LNCAP (cell line): ENCODE data around the gene NAT9.

Source experiments
- CTCF ChIP-seq: fragments of 450-650 bp; IDR thresholded peaks from 2 replicates; pipeline ENCODE4 v1.5.1; 2017; ENCODE audit warnings: mild to moderate bottlenecking

NAT9 gene

GRCh38 chr17:74796211-74796610 is 20.1 kb upstream of the NAT9 start:
- TF ChIP-seq CTCF, result no peak

GRCh38 chr17:74795327-74796020 is 19.3 kb upstream of the NAT9 start:
- no peak for TF ChIP-seq CTCF

GRCh38 chr17:74792586-74793105 is 16.5 kb upstream of the NAT9 start:
- TF ChIP-seq CTCF, result no peak

- TF ChIP-seq CTCF, result no peak
Measured at GRCh38 chr17:74790161-74791058, 14.3 kb upstream of the NAT9 start.

GRCh38 chr17:74786431-74787055 is 10.4 kb upstream of the NAT9 start:
- TF ChIP-seq CTCF, result no peak

- TF ChIP-seq CTCF, result no peak
Measured at GRCh38 chr17:74785981-74786360, 9.8 kb upstream of the NAT9 start.

- no peak for TF ChIP-seq CTCF
Measured at GRCh38 chr17:74785096-74785980, 9.2 kb upstream of the NAT9 start.
